NK-92 (cell line): ENCODE measurements around the gene TUBA3E.
"Not testable (repeated sequence)": the region's sequence is repeated elsewhere in the genome, so short reads cannot be mapped to it uniquely, and the experiment has no call there.

ENCODE experiments used
- DNase-seq: peaks from one replicate; lab custom pipeline; 2025; ENCODE audit not compliant: unreplicated experiment; lab: John Stamatoyannopoulos, UW

TUBA3E gene

DNA sequence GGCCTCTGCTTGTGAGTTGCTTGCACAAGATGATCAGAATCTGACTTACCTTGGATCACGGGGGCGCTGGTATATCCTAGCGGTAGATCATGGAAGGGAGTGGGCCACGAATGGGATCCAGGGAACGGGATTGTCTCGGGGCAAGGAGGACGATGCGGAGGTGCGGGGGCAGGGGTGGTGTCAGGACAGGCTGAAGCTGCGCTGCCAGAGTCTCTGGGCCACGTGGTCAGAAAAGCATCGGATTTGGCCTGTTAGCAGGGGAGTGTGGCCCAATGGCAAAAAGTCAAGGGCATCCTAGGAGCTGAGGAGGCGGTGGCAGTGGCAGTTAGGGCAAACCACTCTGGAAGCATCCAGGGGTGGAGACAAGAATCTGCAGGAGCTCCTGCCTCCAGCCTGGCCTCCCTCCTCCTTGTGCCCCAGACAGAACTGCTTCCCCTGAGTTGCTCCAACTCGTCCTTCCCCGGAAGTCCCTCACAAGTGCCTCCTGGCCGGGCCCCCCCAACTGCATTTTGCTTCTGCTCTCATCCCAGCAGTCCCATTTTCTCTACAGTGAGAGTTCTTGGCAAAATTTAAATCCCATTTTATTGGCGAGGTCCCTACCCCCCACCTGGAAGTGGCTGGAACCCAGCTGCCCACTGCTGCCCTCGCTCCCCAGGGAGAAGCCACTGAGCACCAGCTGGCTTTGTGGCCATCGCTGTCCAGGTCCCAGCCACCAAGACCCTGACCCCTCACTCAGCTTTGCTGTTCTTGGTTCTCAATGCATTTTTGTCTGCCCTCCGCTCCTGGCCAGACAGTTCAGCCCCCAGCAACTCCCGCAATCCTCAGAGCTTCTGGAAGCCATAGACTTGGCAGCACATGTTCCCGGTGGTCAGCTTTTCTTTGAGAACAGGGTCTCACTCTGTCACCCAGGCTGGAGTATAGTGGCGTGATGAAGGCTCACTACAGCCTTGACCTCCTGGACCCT is 47.8 kb downstream of the TUBA3E start:
- no peak for DNase-seq

DNA sequence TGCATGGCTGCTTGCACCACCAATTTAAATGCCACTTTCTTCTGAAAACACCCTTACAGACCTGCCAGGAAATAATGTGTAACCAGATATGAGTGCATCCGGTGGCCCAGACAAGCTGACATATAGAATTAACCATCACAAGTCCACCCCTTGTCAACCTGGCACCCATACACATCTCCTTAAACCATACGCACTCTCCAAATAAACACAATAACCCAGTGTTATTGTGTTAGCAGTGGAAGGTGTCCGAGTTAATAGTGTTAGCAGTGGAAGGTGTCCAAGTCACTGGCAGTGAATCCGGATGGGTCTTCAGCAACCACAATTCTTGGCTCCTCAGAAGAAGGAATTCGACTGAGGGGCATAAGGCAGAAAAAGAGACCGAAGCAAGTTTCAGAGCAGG is 49.7 kb downstream of the TUBA3E start:
- not testable (repeated sequence) for DNase-seq

DNA sequence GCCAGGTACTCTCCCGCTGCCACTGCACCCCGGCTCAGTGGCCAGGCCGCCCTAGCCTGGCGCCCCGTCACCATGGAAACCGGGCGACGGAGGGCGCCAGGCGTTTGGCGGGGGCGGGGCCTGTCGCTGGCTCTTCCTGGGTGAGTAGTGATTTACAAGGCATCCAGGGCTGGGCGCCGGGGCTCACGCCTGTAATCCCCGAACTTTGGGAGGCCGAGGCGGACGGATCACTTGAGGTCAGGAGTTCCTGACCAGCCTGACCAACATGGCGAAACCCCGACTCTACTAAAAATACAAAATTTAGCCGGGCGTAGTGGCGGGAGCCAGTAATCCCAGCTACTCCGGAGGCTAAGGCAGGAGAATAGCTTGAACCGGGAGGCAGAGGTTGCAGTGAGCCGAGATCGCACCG is 53.2 kb downstream of the TUBA3E start, which contains the start of gene CCDC74B:
Gene CCDC74B (minus strand): TSS at position 107 of the 409 bp plus-strand sequence. CDS start 116 bp downstream, outside the sequence.
- not testable (repeated sequence) for DNase-seq

DNA sequence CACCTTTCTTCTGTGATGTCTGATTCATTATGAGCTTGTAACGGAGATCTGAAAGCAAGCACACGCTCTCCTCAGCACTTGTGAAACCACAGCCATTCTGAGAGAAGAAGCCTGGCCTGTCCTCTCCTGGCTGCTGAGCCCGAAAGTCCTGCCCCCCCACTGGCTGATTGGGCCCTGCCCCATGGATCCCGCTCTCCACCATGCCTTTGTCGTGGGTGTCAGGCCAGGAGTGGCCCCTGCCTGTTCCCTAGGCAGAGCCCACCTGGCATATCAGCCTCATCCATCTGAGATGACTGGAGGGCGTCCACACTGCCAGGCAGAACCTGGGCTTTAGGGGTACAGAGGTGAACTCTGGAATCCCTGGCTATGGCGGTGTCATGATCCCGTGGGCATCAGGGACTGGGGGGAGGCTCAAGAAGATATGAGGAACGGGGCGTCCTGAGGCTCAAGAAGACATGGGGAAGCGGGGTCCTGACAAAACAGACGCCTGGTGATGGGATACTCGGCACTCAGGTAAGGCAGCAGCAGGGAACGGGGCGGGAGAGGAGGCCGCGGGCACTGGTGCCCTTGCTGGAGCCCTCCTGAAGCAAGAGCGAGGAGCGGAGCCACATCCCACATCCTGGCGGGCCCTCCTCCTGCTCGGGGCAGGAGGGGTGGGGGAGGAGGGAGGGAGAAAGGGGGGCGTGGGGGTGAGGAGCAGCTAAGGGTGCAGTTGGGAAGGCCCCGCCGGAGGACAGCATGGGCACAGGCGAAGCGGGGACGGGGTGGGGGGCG is 54.8 kb downstream of the TUBA3E start:
- DNase-seq = not testable (repeated sequence)

DNA sequence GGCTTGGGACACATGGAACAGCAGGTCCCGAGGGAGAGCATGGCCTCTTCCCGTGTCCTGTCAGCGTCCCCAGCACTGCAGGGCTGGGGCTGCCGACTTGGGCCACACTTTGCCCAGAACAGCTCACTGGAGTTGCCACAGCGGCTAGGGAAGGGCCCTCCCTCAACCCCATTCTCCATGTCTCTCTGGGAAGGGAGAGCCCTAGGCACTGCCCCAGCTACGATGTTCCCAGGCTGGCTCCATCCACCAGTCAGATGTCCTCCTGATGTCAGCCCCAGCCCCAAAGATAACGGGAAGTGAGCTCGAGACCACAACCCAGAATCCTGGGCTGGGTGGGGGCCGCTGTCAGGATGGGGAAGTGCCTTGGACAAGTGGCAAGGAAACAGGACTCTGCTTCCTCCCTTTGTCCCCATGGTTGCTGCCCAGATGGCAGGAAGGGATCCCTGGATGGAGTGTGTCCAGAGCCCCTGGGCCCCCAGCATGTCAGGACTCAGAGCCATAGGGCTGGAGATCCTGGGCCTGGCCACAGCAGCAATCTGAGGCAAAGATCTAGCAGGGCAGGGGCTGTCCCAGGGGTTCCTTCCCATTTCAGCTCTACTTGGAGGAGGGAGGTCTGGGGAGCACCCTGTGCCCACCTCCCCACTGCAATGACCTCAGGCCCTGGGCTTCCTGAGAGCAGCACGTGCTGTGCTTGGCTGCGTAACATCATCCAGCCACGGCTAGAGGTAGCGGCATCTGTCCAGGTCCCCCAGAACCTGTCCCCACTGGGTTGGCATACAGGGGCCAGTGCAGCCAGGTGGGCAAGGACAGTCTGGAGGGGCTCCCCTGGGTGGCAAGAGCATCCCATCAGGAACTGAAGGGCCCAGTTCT is 55.6 kb downstream of the TUBA3E start:
- not testable (repeated sequence) for DNase-seq
